Left hindlimb (tissue), 1 donor: ENCODE measurements around the gene ZNF106.
A peak's percentile ranks its signal among the peaks of the same experiment; 100 is the strongest.

Experiments
- DNase-seq: peaks from one replicate; pipeline ENCODE4 v3.0.0-alpha.2; 2018

The ZNF106 gene

DNA sequence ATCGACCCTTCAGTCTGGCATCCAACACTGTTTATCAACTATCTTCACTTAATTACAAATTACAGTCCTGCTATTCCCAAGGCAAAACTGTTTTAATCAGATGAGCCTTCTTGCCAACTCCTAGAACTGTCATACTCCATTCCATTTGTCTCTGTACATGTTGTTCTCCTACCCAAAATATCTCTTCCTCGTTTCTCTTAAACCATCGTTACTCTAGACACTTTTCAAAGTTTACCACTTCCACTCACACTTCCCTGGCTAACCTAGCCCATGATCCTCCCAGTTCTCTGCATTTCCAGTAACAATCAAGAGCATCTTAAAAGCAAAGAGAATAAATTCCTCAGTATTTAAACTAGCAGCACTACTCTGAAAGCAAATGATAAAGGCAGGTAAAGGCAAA, 19.9 kb downstream of the ZNF106 start:
- DNase-seq: no peak

DNA sequence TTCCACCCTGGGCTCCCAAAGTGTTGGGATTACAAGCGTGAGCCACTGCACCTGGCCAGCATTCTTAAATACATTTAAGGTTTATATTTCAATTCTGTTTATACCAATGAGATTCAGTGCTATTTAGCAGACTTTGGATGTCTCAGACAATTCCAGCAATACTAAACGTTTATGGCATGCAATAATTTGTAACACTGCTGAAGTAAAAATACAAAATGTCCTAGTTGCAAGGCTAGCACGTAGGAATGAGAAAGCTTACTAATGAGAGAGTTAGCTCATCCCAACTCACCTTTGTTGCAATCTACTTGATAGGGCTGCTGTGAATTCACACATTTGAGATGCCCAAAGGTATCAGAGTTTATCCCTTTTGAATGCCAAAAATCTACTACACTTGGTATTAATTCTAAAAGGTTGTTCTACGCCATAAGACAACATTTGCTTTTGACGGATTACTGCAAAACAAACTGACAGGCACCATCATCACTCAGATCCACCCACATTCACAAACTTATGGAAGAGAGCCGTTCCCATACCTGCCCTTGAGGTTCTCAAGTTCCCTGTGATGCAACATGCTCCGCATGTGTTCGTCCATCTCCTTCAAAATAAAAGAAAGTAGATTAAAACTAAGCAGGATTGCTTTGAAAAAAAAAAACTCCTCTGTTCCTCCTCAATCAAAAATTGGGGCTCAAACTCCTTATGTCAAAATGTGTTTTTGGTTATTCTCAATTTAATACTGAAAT, 25.3 kb downstream of the ZNF106 start:
- no peak for DNase-seq

DNA sequence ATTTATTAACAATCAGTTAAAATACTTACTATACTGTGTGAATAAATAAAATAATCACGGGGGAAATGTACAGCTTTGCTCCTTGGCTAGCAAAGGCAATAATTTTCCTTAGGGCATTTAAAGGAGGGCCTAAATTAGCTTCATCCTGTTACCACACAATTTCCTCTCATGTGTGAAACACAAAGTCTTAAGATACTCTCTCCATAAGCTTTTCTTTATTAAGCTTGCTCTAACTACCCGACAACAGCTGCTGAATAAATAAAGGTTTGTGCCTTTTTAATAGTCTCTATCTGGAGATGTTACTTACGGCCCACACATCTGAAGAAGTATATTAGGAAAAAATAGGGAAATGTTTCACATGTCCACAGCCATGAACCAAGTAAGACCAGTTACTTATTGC, 29.7 kb downstream of the ZNF106 start:
- DNase-seq: no peak

- DNase-seq: peak; percentile 95
These were observed 33.2 kb downstream of the ZNF106 start for GRCh38 chr15:42457445-42458442.

GRCh38 chr15:42456971-42457370, 34.0 kb downstream of the ZNF106 start:
- DNase-seq: no peak

GRCh38 chr15:42456531-42456930, 34.4 kb downstream of the ZNF106 start:
- DNase-seq: no peak

GRCh38 chr15:42453826-42454225, 37.1 kb downstream of the ZNF106 start:
- no peak for DNase-seq

DNA sequence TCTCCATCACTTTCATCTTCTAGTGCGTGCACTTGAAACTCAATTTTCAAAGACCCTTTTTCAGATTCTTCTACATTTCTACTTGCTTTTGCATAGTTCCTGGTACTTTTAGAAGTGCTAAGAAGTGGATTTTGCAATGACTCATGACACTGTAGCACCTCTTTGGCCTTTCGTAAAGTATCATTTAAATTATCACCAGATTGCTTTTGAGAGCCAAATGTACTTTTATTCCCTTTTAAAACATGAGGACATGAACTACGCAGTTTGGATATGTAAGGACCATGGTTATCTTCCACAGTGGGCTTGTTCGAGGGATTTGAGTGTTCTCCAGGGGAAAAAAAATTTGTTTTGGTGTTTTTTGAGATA, 40.5 kb downstream of the ZNF106 start:
- DNase-seq: no peak

GRCh38 chr15:42449770-42450424, 41.0 kb downstream of the ZNF106 start:
- no peak for DNase-seq

DNA sequence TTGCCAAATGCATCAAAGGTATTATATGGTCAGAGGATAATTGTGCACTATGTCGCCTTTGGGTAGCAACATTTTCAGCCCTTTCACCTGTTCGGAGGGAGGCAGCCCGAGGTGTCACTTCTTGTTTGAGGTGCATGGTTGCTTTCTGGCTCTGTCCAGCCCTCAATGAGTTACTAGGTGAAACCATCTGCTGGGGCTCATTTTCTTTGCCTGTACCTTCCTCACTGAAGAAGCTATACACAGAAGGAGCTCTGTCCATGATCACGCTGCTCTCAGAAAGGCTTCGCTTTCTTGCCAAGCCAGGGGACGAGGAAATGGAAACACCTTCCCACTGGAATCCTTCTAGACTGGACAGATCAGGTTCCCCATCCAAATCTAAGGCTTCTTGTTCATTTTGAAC, 42.7 kb downstream of the ZNF106 start:
- no peak for DNase-seq

GRCh38 chr15:42447599-42447998, 43.3 kb downstream of the ZNF106 start:
- no peak for DNase-seq

DNA sequence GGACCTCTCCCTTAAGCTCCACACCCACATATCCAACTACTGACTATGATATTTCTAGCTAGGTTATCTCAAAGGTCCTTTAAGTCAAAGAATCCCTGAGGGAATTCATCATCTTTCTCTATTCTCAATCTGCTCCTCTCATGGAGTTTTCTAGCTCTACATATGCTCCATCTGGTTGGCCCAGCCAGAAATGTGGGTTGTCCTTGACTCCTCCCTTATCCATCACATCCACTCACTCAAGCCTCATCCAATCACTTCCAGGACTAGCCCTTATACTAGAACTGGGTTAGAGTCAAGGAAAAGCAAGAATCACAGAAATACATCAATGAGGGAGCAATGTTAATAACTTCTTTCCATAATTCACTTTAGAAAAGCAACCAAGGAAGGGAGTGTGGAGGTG, 45.4 kb downstream of the ZNF106 start:
- no peak for DNase-seq

DNA sequence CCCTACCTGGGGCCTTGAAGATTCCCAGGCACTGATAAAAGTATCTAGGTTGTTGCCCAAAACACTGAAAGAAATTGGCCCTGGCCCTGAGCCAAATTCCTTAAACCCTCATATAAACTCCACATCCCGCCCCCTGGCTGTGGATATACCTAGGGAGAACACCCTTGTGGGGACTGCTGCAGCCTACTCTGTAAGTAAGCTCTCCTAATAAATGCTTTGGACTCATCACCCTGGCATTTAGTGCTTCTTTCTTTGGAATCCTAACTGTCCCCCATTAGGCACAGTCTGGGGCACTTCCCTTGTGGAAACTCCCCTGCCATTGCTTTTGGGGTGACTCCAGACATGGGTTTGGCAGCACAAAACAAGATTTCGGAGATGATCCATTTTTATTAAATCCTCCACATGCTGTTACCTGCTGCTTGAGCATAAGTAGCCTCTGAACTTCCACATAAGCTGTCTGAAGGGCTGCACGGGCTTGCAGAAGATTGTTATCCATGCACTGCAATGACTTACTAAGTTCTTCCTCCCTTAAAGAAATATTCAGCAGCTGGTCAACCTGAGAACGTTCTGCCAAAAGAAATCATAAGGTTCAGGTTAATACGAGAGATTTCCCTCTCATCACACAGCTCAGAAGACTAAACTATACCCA, 46.4 kb downstream of the ZNF106 start:
- no peak for DNase-seq

- DNase-seq: no peak
These were observed 63.3 kb downstream of the ZNF106 start for GRCh38 chr15:42427429-42428223.

GRCh38 chr15:42421376-42421775, 69.6 kb downstream of the ZNF106 start:
- no peak for DNase-seq

- no peak for DNase-seq
These were observed 71.6 kb downstream of the ZNF106 start for GRCh38 chr15:42419369-42419768.

DNA sequence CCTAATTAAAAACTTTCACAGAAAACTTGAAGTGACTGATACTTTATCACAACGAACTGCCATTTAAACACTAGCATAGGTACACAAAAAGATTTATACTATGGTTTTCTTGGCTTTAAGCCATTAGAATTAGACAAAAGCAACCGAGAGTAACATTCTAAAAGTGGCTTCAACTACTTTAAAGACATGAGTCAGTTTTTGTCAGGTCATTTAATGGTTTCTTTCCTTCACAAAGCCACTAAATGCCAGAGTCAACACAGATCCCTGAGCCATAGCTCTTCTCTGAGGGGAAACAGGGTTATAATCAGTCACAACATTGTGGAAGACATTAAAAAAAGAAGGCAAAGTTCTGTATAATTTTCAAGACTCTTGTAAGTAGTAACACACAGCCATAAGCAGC, 77.0 kb downstream of the ZNF106 start:
- no peak for DNase-seq

DNA sequence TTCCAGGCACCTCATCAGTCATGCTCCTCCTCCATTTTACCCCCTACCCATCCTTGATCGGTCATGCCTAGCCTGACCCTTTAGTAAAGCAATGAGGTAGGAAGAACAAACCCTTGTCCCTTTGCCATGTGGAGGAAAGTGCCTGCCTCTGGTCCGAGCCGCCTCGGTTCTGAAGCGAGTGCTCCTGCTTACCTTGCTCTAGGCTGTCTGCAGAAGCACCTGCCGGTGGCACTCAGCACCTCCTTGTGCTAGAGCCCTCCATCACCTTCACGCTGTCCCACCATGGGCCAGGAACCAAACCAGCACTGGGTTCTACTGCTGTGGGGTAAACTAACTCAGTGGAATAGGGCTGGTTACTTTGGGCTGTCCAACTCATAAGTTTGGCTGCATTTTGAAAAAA, 79.1 kb downstream of the ZNF106 start:
- no peak for DNase-seq

DNA sequence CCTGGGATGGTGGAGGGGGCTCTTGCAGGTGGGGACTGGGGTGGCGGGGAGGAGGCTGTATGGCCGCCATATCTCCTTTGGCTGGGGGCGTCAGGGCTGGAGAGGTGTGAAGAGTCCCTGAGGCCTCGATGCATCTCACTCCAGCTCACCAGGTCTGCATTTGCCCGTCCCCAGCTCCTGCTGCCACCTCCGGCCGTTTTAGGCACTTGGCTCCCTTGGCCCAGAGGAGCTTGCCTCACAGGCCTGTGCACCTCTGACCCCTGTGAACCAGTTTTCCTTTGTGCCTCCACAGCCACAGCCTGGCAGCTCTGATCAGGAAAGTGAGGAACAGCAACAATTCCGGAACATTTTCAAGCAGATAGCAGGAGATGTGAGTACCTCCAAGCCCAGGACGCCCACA, 81.9 kb downstream of the ZNF106 start:
- DNase-seq: no peak

- DNase-seq: no peak
These were observed 82.8 kb downstream of the ZNF106 start for GRCh38 chr15:42408178-42408577.

GRCh38 chr15:42405863-42406482, 85.0 kb downstream of the ZNF106 start:
- no peak for DNase-seq
